ENCODE results near the gene NTN1. TPM values are rescaled to one million over a fixed set of nuclear protein-coding genes. Genes with fewer than 3 reads are reported as not detected.

NTN1 gene
- total RNA-seq, 1 experiment from 2014 or later, result 0.94 TPM

- TF ChIP-seq CTCF (IDR thresholded peaks at IDR 0.05; ENCODE audit: unreplicated experiment), result no peak
- no peaks in the 10 kb centered on the region for H3K36me3 Mint-ChIP-seq (ENCODE audit: insufficient read depth, unreplicated experiment)
- H3K27ac Mint-ChIP-seq (ENCODE audit: unreplicated experiment), result no peak overlapping the region
- H3K4me1 Mint-ChIP-seq (ENCODE audit: low read depth, unreplicated experiment), result no peaks in the 10 kb centered on the region
- no peak overlapping the region for H3K4me3 Mint-ChIP-seq (ENCODE audit: low read depth, unreplicated experiment)
- no peak for DNase-seq
- BruUV-seq (replicated peaks), result no TSS peak
- no peaks in the 10 kb centered on the region for H3K9me3 Mint-ChIP-seq (ENCODE audit: low read depth, unreplicated experiment)
- intact Hi-C loops (cut with micrococcal nuclease; ENCODE audit: unreplicated experiment), result no loop called here
- peaks cover 52% of the 10 kb centered on the region for H3K27me3 Mint-ChIP-seq (ENCODE audit: unreplicated experiment)
- CTCF ChIA-PET, result interaction anchor here (1.1 kb wide), 1 partner anchor 11 kb away, joined by 4 read pairs; no protein-coding TSS in a partner anchor
Observed at GRCh38 chr17:9209347-9209746, 188.0 kb downstream of the NTN1 start.

GRCh38 chr17:9209781-9210370 is 188.6 kb downstream of the NTN1 start:
- Mint-ChIP-seq H3K4me3 (ENCODE audit: low read depth, unreplicated experiment) (no peak overlapping the region), H3K4me1 (ENCODE audit: low read depth, unreplicated experiment) (no peaks in the 10 kb centered on the region), H3K36me3 (ENCODE audit: insufficient read depth, unreplicated experiment) (no peaks in the 10 kb centered on the region), H3K9me3 (ENCODE audit: low read depth, unreplicated experiment) (no peaks in the 10 kb centered on the region), H3K27ac (ENCODE audit: unreplicated experiment) (no peak overlapping the region), H3K27me3 (ENCODE audit: unreplicated experiment) (peaks cover 47% of the 10 kb centered on the region)
- intact Hi-C loops (cut with micrococcal nuclease; ENCODE audit: unreplicated experiment), result no loop called here
- CTCF ChIA-PET, result interaction anchor here (1.1 kb wide), 1 partner anchor 12 kb away, joined by 4 read pairs; no protein-coding TSS in a partner anchor
- BruUV-seq (replicated peaks), result no TSS peak
- no peak for DNase-seq
- TF ChIP-seq CTCF (IDR thresholded peaks at IDR 0.05; ENCODE audit: unreplicated experiment), result no peak

GRCh38 chr17:9211133-9211765 is 189.9 kb downstream of the NTN1 start:
- no peak overlapping the region for H3K27ac Mint-ChIP-seq (ENCODE audit: unreplicated experiment)
- no TSS peak for BruUV-seq (replicated peaks)
- no peaks in the 10 kb centered on the region for H3K4me1 Mint-ChIP-seq (ENCODE audit: low read depth, unreplicated experiment)
- intact Hi-C loops (cut with micrococcal nuclease; ENCODE audit: unreplicated experiment), result no loop called here
- DNase-seq, result no peak
- H3K9me3 Mint-ChIP-seq (ENCODE audit: low read depth, unreplicated experiment), result peaks cover 3% of the 10 kb centered on the region
- peaks cover 37% of the 10 kb centered on the region for H3K27me3 Mint-ChIP-seq (ENCODE audit: unreplicated experiment)
- TF ChIP-seq CTCF (IDR thresholded peaks at IDR 0.05; ENCODE audit: unreplicated experiment), result no peak
- no peak overlapping the region for H3K4me3 Mint-ChIP-seq (ENCODE audit: low read depth, unreplicated experiment)
- no peaks in the 10 kb centered on the region for H3K36me3 Mint-ChIP-seq (ENCODE audit: insufficient read depth, unreplicated experiment)
- CTCF ChIA-PET, result interaction anchor here (0.7 kb wide), 1 partner anchor 21 kb away, joined by 4 read pairs; no protein-coding TSS in a partner anchor

- H3K9me3 Mint-ChIP-seq (ENCODE audit: low read depth, unreplicated experiment), result peaks cover 3% of the 10 kb centered on the region
- no peaks in the 10 kb centered on the region for H3K36me3 Mint-ChIP-seq (ENCODE audit: insufficient read depth, unreplicated experiment)
- no TSS peak for BruUV-seq (replicated peaks)
- TF ChIP-seq CTCF (IDR thresholded peaks at IDR 0.05; ENCODE audit: unreplicated experiment), result no peak
- intact Hi-C loops (cut with micrococcal nuclease; ENCODE audit: unreplicated experiment), result no loop called here
- CTCF ChIA-PET, result no interaction called here
- H3K4me3 Mint-ChIP-seq (ENCODE audit: low read depth, unreplicated experiment), result no peak overlapping the region
- DNase-seq, result no peak
- no peak overlapping the region for H3K27ac Mint-ChIP-seq (ENCODE audit: unreplicated experiment)
- no peaks in the 10 kb centered on the region for H3K4me1 Mint-ChIP-seq (ENCODE audit: low read depth, unreplicated experiment)
- peaks cover 24% of the 10 kb centered on the region for H3K27me3 Mint-ChIP-seq (ENCODE audit: unreplicated experiment)
Observed at GRCh38 chr17:9212376-9213302, 191.3 kb downstream of the NTN1 start.

Measured in Calu3 (cell line).